GM12873 (cell line): ENCODE results near the gene FAM240B.

Experiments used
- TF ChIP-seq, protein P1 (sequence below): IDR thresholded peaks from 2 replicates; pipeline ENCODE4 v1.5.1; 2012; ENCODE audit warnings: low read depth, mild to moderate bottlenecking, moderate library complexity, low read length, control low read depth; ENCODE audit not compliant: insufficient read depth; ENCODE audit errors: missing control alignments

Gene FAM240B

DNA sequence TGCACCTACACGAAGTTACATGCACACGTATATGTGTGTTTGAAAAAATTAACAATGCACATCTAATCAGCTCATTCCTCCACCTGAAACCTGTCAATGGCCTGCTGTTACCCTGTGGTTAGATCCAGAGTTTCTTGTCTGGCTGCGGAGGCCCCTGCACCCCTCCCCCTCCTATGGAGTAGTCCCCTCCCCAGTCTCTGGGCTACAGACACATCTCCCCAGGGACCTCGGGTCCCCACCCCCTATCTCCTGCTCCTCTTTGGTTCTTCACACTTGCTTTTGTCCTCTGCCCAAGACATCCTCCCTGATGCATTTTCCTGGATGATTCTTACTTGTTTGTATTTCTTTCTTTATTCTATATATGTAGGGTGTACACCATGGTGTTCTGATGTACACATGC, 27.2 kb downstream of the FAM240B start:
- TF ChIP-seq, protein P1, sequence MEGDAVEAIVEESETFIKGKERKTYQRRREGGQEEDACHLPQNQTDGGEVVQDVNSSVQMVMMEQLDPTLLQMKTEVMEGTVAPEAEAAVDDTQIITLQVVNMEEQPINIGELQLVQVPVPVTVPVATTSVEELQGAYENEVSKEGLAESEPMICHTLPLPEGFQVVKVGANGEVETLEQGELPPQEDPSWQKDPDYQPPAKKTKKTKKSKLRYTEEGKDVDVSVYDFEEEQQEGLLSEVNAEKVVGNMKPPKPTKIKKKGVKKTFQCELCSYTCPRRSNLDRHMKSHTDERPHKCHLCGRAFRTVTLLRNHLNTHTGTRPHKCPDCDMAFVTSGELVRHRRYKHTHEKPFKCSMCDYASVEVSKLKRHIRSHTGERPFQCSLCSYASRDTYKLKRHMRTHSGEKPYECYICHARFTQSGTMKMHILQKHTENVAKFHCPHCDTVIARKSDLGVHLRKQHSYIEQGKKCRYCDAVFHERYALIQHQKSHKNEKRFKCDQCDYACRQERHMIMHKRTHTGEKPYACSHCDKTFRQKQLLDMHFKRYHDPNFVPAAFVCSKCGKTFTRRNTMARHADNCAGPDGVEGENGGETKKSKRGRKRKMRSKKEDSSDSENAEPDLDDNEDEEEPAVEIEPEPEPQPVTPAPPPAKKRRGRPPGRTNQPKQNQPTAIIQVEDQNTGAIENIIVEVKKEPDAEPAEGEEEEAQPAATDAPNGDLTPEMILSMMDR, result no peak

DNA sequence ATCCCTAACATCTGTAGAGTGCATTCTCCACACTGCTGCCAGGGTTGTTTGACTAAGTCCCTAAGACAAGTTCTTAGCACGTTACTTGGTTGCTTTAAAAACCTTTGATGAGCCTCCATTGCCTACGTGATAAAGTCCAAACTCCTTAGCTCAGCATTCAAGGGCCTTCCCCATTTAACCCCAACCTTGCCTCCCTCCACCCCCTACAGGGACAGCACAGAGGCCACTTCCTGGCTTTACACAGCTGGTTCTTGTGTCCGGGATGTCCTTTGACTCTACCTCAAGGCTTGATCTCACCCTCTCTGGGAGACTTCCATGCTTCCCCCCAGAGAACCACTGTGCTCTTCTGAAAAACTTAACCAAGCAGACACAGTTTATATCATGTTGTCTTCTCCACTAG, 29.4 kb downstream of the FAM240B start:
- TF ChIP-seq, protein P1, result no peak

DNA sequence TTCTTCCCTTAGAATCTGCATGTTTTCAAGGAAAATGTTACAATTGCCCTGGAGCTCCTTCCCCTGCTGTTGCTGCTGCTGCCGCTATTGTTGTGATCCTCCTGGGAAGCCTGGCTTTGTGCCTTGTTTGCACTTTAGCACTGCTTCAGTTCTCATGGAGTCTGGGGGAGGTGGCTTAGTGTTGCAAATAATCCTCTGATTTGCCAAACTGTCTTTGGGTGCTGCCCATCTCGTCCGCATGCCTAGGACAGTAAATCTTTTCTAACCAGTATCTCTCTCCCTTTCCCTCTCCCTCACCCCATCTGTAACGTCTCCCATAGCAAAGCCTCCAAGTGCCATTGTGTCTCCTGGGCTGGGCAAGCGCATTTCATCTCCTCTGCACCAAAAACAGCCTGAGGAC, 30.3 kb downstream of the FAM240B start:
- TF ChIP-seq, protein P1, result no peak

DNA sequence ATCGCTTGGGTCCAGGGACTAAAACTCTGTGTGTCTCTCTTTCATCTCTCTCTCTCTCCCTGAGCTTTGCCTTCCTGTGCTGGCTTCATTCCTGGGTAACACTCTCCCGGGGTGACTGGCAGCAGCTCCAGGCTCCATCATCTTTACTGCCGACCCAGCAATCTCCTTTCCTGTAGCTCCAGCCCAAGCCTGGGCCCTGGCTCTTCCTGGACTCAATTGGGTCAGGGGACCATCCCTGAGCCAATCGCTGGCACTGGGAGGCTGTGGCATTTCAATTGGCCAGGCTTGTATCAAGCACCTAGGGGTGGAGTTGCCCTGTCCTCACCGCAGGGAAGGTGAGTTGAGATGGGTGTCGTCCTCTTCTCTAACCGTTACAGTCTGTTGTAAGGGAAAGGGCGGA, 31.9 kb downstream of the FAM240B start:
- TF ChIP-seq, protein P1, result no peak

DNA sequence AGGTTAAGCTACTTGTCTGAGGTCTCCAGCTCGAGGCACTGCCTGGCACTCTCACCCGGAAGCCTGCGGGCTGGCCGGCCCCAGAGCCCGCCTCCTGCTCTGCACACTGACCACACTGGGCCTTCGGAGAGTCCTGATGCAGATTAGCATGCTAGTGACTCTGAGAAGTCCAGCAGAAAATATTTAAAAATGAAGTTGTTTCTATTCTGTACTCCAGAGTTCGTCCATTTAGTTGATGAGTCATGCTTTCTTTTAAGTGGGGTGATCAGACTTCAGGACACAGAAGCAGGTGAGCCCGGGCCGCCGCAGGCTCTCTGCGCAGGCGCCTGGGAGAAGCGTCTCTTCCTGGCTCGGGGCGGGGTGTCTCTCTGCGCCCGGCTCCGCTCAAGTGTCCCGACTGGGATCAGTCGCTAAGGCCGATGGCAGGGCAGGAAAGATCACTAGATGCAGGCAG, 32.5 kb downstream of the FAM240B start:
- TF ChIP-seq, protein P1, result no peak

DNA sequence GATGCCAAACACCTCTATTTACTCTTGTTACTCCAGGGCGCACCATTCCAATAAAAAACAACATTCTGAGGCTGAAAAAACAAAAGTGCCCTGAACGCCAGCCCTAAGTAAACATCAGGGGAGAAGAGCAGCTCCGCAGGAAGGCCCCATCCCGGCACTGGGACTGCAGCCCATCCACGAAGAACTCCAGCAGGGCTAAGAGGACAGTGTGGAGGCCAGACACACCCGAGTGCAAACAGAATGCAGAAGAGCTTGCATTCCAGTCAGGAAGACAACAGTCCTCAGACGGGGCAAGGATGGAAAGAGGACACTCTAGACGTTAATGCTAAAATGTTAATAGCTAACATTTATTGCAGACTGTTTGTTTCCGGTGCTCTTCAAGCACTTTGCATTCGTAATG, 33.0 kb downstream of the FAM240B start:
- TF ChIP-seq, protein P1, result no peak

DNA sequence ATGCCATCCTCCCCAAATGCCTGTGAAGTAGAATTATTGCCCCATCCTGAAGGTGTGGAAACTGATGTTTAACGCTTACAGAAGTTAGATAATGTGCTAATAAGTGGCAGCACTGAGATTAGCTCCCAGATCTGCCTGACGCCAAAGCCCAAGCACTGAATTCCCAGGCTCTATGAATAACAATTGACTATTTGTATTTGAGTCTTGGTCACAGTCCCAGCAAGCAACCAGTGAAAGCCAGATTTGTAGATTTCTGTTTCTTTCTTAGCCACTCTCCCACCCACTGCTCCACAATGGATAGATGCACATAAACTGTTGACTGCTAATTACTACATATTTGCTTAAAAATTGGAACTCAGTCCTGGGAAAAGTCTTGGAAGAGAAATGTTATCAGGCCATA, 34.4 kb downstream of the FAM240B start:
- TF ChIP-seq, protein P1, result no peak
